ENCODE results near the gene FRAS1. TPM values are rescaled to one million over a fixed set of nuclear protein-coding genes. Genes with fewer than 3 reads are reported as not detected.

Gene FRAS1
- total and polyA plus RNA-seq, 12 donors: 0.20 to 2.3 (median 0.84) TPM

DNA sequence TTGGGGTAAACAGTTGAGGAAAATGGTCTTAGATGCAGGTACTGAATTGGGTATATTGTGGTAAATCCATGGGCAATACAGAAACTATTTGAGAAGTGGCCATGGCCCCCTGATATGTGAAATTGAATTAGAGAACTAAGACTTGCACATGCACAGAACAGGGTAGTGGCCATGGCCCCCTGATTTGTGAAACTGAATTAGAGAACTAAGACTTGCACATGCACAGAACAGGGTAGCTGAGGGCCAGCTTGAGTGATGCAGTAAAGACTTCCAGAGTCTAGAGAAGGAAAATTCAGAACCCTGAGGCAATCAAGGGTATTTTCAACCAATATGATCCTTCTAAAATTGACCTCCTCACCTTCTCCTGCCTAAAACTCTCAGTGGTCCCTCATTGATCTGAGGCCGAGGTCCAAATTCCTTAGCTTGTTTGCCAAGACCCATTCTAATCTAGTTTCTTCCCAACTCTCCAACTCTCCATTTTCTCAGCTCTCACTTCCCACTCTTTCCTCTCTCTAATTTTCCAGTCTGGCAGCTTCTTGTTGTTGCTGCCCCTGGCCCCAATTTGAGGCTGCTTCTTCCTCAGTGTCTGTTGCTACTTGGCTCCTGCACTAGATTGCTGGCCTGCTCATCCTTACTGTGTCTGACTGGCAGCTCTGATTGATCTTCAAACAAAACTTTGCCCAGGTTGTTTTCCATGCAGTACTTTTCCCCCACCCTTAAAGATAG, 72.4 kb downstream of the FRAS1 start:
- no peak for DNase-seq
- Histone ChIP-seq H3K27ac (no peak overlapping the region), H3K9me3 (replicated peaks in 1 of 3) (no peaks in the 10 kb centered on the region), H3K36me3 (replicated peaks in 1 of 2) (no peaks in the 10 kb centered on the region), H3K4me3 (no peak overlapping the region), H3K4me1 (replicated peaks in 1 of 2) (no peaks in the 10 kb centered on the region), H3K27me3 (no peaks in the 10 kb centered on the region)
- 59 to 100% (median 85%) methylated on average over 1 of the region's 1 CpG for WGBS, 4 donors
- TF ChIP-seq POLR2A (IDR thresholded peaks at IDR 0.05) (no peak), CTCF (IDR thresholded peaks at IDR 0.05) (no peak)
- intact Hi-C loops (cut with DNase I): no loop called here

DNA sequence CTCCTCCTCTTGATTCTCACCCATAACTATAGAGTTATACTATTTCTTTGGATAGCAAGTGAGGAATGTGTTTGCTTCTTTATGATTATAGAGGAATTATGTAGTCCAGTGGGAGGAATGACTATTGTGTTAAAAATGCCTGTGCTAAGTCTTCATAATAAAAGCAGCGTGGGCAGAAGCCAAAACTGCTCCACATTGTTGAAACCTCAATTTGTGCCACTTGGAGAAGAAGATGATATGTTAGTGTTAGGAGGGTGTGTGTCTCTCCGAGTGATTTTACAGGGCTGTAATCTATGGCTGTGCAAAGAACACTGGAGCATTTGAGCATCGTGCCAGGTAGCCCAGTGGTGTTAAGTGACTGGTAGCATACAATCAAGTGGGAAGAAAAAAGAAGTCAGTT, 74.3 kb downstream of the FRAS1 start:
- intact Hi-C loops (cut with DNase I): no loop called here
- 64 to 74% (median 66%) methylated on average over 3 of the region's 3 CpGs for WGBS, 4 donors

GRCh38 chr4:78136109-78137081, 79.3 kb downstream of the FRAS1 start:
- Histone ChIP-seq H3K4me1 (replicated peaks in 1 of 2) (no peaks in the 10 kb centered on the region), H3K9me3 (replicated peaks in 1 of 3) (no peaks in the 10 kb centered on the region), H3K27ac (no peak overlapping the region), H3K36me3 (replicated peaks in 1 of 2) (no peaks in the 10 kb centered on the region), H3K27me3 (no peaks in the 10 kb centered on the region), H3K4me3 (no peak overlapping the region)
- TF ChIP-seq POLR2A (IDR thresholded peaks at IDR 0.05) (no peak), CTCF (IDR thresholded peaks at IDR 0.05) (no peak)
- no peak for DNase-seq
- intact Hi-C loops (cut with DNase I): no loop called here
- 76 to 80% (median 78%) methylated on average over 5 to 8 of the region's 8 CpGs for WGBS, 4 donors

More for the DNA sequence above, 74.3 kb downstream of the FRAS1 start:
- H3K9me3 ChIP-seq (replicated peaks in 1 of 3): no peaks in the 10 kb centered on the region
- no peak for DNase-seq
- H3K4me3 ChIP-seq: no peak overlapping the region
- no peak overlapping the region for H3K27ac ChIP-seq
- no peaks in the 10 kb centered on the region for H3K27me3 ChIP-seq
- H3K4me1 ChIP-seq (replicated peaks in 1 of 2): no peaks in the 10 kb centered on the region
- H3K36me3 ChIP-seq (replicated peaks in 1 of 2): no peaks in the 10 kb centered on the region
- no peak for TF ChIP-seq CTCF (IDR thresholded peaks at IDR 0.05)
- TF ChIP-seq POLR2A (IDR thresholded peaks at IDR 0.05): no peak

DNA sequence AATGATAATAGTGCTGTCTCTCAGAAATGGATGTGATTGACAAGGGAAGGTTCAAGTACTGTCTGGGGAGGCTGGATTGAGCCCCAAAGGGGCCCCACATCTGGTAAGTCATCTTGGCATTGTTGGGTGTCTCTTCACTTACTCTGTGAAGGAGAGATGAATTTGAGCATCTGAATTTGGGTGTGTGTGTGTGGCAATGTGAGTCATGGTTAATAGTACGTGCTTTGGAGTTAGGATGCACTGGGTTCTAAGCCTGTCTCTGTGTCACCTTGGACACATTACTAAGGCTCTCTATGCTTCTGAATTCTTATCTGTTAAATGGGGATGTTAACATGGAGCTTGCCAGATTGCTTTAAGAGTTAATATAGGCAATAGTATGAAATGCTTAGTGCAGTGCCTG, 80.4 kb downstream of the FRAS1 start:
- DNase-seq: no peak
- Histone ChIP-seq H3K27ac (no peak overlapping the region), H3K36me3 (replicated peaks in 1 of 2) (no peaks in the 10 kb centered on the region), H3K4me3 (no peak overlapping the region), H3K4me1 (replicated peaks in 1 of 2) (no peaks in the 10 kb centered on the region), H3K27me3 (no peaks in the 10 kb centered on the region), H3K9me3 (replicated peaks in 1 of 3) (no peaks in the 10 kb centered on the region)
- TF ChIP-seq CTCF (IDR thresholded peaks at IDR 0.05): no peak
- no peak for TF ChIP-seq POLR2A (IDR thresholded peaks at IDR 0.05)
- 55 to 100% (median 90%) methylated on average over 1 of the region's 1 CpG for WGBS, 4 donors
- intact Hi-C loops (cut with DNase I): no loop called here
